ENCODE measurements around the gene SH3BGRL2. TPM values are rescaled to one million over a fixed set of nuclear protein-coding genes. Genes with fewer than 3 reads are reported as not detected.
"Not testable (repeated sequence)": the region's sequence is repeated elsewhere in the genome, so short reads cannot be mapped to it uniquely, and the experiment has no call there.

SH3BGRL2 gene
- total and polyA plus RNA-seq, 5 donors: 5.9 to 8.7 (median 8.4) TPM

DNA sequence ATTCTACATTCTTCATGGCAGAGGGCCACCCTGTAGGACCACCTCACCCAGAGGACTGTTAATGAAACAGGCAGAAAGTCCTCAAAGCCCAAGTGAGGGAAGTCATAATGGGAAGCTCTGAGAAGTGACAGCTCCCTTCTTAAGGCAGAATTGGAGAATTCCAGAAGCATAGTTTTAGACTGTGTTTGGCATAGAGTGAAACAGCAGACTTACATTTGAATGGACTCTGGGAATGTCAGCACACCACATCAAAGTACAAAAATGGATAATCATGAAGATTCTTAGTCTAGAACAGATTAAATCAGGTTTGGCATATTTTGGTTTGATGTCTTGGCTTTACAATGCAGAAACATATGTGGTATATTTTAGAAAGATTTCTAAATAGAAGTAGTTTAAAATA lies 17.9 kb downstream of the SH3BGRL2 start:
- DNase-seq: no peak
- no peak for ATAC-seq
- no peak overlapping the region for H3K27ac ChIP-seq (ENCODE audit: low read length)

DNA sequence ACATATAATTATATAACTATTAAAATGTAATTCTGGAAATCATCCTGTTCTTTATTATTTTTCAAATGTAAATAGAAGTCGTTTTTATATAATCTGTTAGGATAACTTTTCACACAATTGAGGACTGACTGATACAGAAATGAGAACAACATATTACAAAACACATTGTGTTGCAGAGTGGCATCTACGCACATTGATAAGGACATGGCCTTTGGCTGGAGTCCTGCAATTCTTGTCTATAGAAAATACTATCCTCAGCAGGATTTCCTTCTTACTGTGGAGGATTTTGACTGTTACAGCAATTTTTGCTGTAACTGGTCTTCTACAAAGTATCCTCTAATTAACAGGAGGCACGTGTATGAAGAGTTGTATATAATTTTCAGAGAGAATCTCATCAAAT lies 19.8 kb downstream of the SH3BGRL2 start:
- H3K9me3 ChIP-seq (ENCODE audit: control insufficient read depth, low read length): no peaks in the 10 kb centered on the region
- H3K27ac ChIP-seq (ENCODE audit: low read length): no peak overlapping the region
- 37% methylated on average over 3 of the region's 3 CpGs for WGBS
- no peaks in the 10 kb centered on the region for H3K27me3 ChIP-seq (ENCODE audit: control insufficient read depth, insufficient read depth)
- intact Hi-C loops (cut with DNase I): no loop called here
- ATAC-seq: peak; percentile 60 to 74
- no peak overlapping the region for H3K4me3 ChIP-seq (ENCODE audit: low read length)
- H3K4me1 ChIP-seq (ENCODE audit: control insufficient read depth, insufficient read depth, low read length): peaks cover 7% of the 10 kb centered on the region
- no peak for DNase-seq

More for the DNA sequence above, 17.9 kb downstream of the SH3BGRL2 start:
- H3K27me3 ChIP-seq (ENCODE audit: control insufficient read depth, insufficient read depth): no peaks in the 10 kb centered on the region
- H3K4me3 ChIP-seq (ENCODE audit: low read length): no peak overlapping the region
- H3K4me1 ChIP-seq (ENCODE audit: control insufficient read depth, insufficient read depth, low read length): peaks cover 7% of the 10 kb centered on the region
- intact Hi-C loops (cut with DNase I): no loop called here
- H3K9me3 ChIP-seq (ENCODE audit: control insufficient read depth, low read length): no peaks in the 10 kb centered on the region

DNA sequence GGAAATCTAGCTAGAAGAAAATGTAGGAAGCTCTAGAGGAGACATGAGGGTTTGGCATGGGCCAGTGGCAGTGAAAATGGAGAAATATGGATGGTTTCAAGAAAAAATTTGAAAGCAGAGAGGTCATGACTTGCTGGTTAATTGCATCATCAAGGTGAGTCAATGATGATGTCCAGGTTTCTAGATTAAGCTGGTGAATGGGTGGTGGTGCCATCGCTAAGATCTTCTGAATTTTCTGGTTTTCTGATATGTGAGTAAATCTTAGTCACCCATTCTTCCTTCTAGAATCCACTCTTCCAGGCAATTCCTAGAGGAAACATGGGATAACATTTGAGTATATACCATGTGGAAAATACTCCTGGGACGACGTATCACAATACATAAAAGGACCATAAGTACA lies 25.0 kb downstream of the SH3BGRL2 start:
- peaks cover 4% of the 10 kb centered on the region for H3K4me1 ChIP-seq (ENCODE audit: control insufficient read depth, insufficient read depth, low read length)
- ATAC-seq (no peak), DNase-seq (no peak)
- no peak overlapping the region for H3K4me3 ChIP-seq (ENCODE audit: low read length)
- WGBS: 99% methylated on average over 3 of the region's 3 CpGs
- intact Hi-C loops (cut with DNase I): no loop called here
- no peak overlapping the region for H3K27ac ChIP-seq (ENCODE audit: low read length)
- no peaks in the 10 kb centered on the region for H3K9me3 ChIP-seq (ENCODE audit: control insufficient read depth, low read length)
- H3K27me3 ChIP-seq (ENCODE audit: control insufficient read depth, insufficient read depth): no peaks in the 10 kb centered on the region

DNA sequence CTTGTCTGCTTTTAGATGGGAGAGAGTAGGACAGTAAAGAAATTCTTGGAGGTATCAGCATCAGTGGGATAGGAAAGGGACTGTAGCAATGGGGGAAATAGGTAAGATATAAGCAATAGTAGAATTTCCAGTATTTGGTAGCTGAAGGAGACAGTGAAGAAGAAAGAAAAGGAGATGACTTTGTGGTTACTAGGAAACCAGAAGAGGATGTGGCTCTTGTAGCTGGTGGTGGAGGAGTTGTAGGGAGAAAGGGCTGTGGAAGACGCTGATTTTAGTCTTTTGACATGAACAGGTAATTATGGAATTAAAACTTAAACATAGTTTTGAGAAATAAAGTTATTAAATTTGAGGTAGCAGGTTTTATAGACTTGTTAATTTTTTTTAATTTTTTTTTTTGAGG lies 26.1 kb downstream of the SH3BGRL2 start:
- no peak for ATAC-seq
- WGBS: 89% methylated on average over 1 of the region's 1 CpG

DNA sequence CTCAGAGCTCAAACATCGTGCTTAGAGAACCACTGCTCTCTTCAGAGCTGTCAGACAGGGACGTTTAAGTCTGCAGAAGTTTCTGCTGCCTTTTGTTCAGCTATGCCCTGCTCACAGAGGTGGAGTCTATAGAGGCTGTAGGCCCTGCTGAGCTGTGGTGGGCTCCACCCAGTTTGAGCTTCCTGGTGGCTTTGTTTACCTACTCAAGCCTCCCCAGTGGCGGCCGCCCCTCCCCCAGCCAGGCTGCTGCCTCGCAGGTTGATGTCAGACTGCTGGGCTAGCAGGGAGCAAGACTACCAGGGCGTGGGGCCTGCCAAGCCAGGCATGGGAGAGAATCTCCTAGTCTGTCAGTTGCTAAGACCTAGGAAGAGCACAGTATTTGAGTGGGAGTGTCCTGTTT lies 32.5 kb downstream of the SH3BGRL2 start:
- H3K27ac ChIP-seq (ENCODE audit: low read length); H3K9me3 ChIP-seq (ENCODE audit: control insufficient read depth, low read length); intact Hi-C loops (cut with DNase I); H3K27me3 ChIP-seq (ENCODE audit: control insufficient read depth, insufficient read depth); ATAC-seq; H3K4me3 ChIP-seq (ENCODE audit: low read length); H3K4me1 ChIP-seq (ENCODE audit: control insufficient read depth, insufficient read depth, low read length): not testable (repeated sequence)
- peak in 1 of 3 donors; percentile 14 for DNase-seq
- WGBS: 78% methylated on average over 6 of the region's 6 CpGs

More for the DNA sequence above, 26.1 kb downstream of the SH3BGRL2 start:
- no peaks in the 10 kb centered on the region for H3K4me1 ChIP-seq (ENCODE audit: control insufficient read depth, insufficient read depth, low read length)
- no peak overlapping the region for H3K27ac ChIP-seq (ENCODE audit: low read length)
- no peak for DNase-seq
- H3K4me3 ChIP-seq (ENCODE audit: low read length): no peak overlapping the region
- intact Hi-C loops (cut with DNase I): no loop called here
- no peaks in the 10 kb centered on the region for H3K27me3 ChIP-seq (ENCODE audit: control insufficient read depth, insufficient read depth)
- no peaks in the 10 kb centered on the region for H3K9me3 ChIP-seq (ENCODE audit: control insufficient read depth, low read length)

DNA sequence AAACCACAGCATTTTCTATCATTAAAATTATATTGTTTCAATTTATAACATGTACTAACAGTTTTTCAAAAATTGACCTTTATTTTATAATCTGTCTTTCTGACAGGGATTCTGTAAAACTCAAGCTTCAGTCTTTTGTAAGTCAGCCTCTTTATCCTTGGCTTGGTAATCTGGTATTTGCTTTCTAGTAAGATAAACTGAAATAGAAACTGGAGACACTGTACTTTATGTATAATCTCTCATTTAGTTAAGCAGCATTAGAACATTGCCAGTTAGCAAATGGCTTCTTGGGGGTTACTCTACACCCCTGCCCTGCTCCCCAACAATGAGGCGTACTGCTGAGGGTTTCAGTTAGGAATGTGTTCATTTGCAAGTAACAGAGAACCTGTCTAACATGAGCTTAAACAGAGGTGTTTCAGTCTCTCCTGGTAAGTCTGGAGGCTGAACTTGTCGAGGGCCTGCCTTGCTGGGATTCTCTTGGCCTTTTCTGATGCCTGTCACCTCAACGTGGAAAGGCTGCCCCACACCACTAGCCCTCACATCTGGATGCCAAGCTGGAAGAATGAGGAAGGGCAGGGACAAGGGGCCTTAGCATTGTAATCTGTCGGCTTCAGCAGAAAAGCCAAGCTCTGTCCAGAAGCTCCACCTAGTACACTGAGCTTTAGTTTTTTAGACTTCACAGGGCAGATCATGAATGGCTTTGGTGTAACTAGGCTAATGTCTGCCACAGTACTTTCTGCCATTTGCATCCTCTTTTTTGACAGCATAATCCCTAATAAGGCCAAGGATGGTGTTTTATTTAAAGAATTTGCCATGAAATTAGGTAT lies 34.8 kb downstream of the SH3BGRL2 start:
- WGBS: 64% methylated on average over 4 of the region's 4 CpGs
- H3K27me3 ChIP-seq (ENCODE audit: control insufficient read depth, insufficient read depth): no peaks in the 10 kb centered on the region
- H3K27ac ChIP-seq (ENCODE audit: low read length): no peak overlapping the region
- H3K4me1 ChIP-seq (ENCODE audit: control insufficient read depth, insufficient read depth, low read length): no peaks in the 10 kb centered on the region
- no peak for ATAC-seq
- no peak for DNase-seq
- intact Hi-C loops (cut with DNase I): no loop called here
- no peaks in the 10 kb centered on the region for H3K9me3 ChIP-seq (ENCODE audit: control insufficient read depth, low read length)
- no peak overlapping the region for H3K4me3 ChIP-seq (ENCODE audit: low read length)

DNA sequence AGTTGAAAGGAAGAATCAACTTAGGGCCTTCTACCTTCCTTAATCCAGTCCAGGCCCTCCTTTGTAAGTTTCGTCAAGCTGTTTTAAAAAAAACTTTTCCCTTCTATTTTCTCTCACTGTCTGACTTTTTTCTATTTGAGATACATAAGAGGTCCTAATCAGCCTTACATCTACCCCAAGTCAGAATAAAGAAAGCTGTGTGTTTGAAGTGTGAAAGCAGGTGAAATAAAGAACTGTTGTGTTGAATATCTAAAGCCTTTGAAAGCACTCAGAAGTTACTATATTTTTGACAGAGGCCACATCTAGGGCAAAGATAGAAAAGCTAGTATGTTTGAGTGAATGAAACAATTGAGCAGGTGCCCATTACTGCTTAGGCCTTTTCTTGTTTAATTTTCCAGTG lies 35.5 kb downstream of the SH3BGRL2 start:
- 91% methylated on average over 1 of the region's 1 CpG for WGBS
- Histone ChIP-seq H3K27me3 (ENCODE audit: control insufficient read depth, insufficient read depth) (no peaks in the 10 kb centered on the region), H3K27ac (ENCODE audit: low read length) (no peak overlapping the region), H3K4me3 (ENCODE audit: low read length) (no peak overlapping the region), H3K4me1 (ENCODE audit: control insufficient read depth, insufficient read depth, low read length) (no peaks in the 10 kb centered on the region), H3K9me3 (ENCODE audit: control insufficient read depth, low read length) (no peaks in the 10 kb centered on the region)
- DNase-seq: no peak
- ATAC-seq: no peak
- intact Hi-C loops (cut with DNase I): no loop called here

DNA sequence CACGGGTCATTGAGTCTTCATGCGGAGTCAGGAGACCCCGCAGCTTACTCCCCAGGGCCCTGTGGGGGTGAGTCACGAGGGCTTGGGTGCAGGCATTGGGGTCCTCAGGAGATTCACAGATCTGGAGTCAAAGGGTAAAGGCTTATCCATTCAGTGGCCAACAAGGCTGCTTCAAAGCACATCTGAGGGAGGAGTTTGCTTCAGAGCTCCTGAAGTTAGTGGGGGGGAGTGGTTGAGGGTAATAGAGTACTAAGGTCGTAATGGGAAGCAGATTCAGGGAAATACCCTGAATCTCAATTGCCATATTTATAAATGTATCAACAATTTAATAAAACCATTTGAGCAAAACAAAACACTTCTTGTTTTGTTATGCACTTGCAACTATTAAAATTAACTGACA lies 37.3 kb downstream of the SH3BGRL2 start:
- Histone ChIP-seq H3K4me1 (ENCODE audit: control insufficient read depth, insufficient read depth, low read length) (no peaks in the 10 kb centered on the region), H3K27me3 (ENCODE audit: control insufficient read depth, insufficient read depth) (no peaks in the 10 kb centered on the region), H3K27ac (ENCODE audit: low read length) (no peak overlapping the region), H3K9me3 (ENCODE audit: control insufficient read depth, low read length) (no peaks in the 10 kb centered on the region), H3K4me3 (ENCODE audit: low read length) (no peak overlapping the region)
- intact Hi-C loops (cut with DNase I): no loop called here
- no peak for ATAC-seq
- DNase-seq: no peak
- 87% methylated on average over 5 of the region's 5 CpGs for WGBS

DNA sequence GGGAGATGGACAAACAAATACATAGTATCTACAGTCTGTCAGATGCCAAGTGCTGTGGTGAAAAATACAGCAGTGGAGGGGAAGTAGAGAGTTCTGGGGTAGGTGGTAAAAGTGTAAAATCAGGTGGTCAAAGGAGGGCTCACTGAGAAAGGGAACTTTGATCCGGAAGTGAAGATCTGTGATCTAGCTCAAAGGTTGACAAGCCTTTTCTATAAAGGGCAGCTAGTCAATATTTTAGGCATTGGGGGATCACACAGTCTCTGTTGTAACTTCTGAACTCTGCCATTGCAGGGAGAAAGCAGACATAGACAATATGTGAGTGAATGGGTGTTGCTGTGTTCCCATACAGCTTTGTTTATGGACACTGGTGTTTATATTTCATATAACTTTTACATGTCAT lies 38.6 kb downstream of the SH3BGRL2 start:
- Histone ChIP-seq H3K4me3 (ENCODE audit: low read length) (no peak overlapping the region), H3K9me3 (ENCODE audit: control insufficient read depth, low read length) (no peaks in the 10 kb centered on the region), H3K27me3 (ENCODE audit: control insufficient read depth, insufficient read depth) (no peaks in the 10 kb centered on the region), H3K27ac (ENCODE audit: low read length) (no peak overlapping the region), H3K4me1 (ENCODE audit: control insufficient read depth, insufficient read depth, low read length) (peaks cover 2% of the 10 kb centered on the region)
- WGBS: 94% methylated on average over 1 of the region's 1 CpG
- no peak for DNase-seq
- ATAC-seq: no peak
- intact Hi-C loops (cut with DNase I): loop anchor here in 2 of 4 donors (10.0 kb wide), 2 partner anchors 45 to 105 kb away; no protein-coding TSS in a partner anchor

DNA sequence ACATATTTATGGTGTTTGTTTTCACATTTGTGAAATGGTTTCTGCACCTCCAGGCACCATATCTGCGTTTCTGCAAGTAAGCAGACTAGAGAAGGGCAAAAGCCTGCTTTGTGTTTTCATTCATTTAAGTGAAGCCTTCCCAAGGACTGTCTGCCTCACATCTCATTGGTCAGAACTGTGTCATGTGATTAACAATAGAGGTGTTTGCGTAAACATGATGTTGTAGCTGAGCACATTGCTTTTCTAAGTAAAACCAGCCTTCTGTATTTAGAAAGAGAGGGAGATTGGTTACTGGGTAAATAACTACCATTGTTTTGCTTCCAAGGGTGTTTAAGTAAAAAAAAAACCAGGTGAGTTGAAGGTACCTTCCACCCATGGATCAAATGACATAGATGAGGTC lies 39.7 kb downstream of the SH3BGRL2 start:
- DNase-seq: no peak
- 91% methylated on average over 2 of the region's 2 CpGs for WGBS
- no peaks in the 10 kb centered on the region for H3K27me3 ChIP-seq (ENCODE audit: control insufficient read depth, insufficient read depth)
- intact Hi-C loops (cut with DNase I): loop anchor here in 2 of 4 donors (10.0 kb wide), 2 partner anchors 46 to 106 kb away; no protein-coding TSS in a partner anchor
- H3K4me1 ChIP-seq (ENCODE audit: control insufficient read depth, insufficient read depth, low read length): peaks cover 2% of the 10 kb centered on the region
- H3K27ac ChIP-seq (ENCODE audit: low read length): no peak overlapping the region
- no peak overlapping the region for H3K4me3 ChIP-seq (ENCODE audit: low read length)
- ATAC-seq: no peak
- H3K9me3 ChIP-seq (ENCODE audit: control insufficient read depth, low read length): no peaks in the 10 kb centered on the region

DNA sequence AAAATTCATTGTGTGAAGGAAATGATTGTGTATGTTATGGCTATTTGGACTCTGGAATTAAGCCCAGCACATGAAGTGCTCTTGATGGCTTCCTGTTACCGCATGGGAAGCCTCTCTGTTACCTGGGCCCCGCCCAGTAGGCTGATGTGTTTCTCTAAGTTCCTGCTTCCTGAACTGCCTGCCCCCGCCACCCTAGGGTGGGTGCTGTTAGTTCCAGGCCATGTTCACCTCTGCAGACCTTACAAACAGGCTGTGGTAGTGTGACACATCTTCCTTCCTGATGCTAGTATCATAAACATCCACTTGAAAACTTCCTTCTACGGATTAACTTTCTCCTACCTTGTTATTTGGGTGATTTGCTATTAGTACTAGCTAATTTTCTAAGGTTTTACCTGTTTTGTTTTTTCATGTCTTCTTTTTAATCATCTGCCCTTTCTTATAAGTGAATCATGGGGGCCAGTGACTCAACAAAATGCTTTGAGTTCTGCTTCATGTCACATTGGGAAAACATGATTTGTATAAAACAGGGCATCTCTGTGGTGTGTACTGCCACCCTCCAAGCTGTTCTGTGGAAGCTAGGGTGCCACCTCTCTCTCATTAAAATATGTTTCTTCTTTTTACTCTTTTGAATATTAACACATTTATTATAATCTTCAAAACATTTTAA lies 40.6 kb downstream of the SH3BGRL2 start:
- intact Hi-C loops (cut with DNase I): loop anchor here in 2 of 4 donors (10.0 kb wide), 2 partner anchors 47 to 107 kb away; no protein-coding TSS in a partner anchor
- H3K27me3 ChIP-seq (ENCODE audit: control insufficient read depth, insufficient read depth): no peaks in the 10 kb centered on the region
- DNase-seq: peak in 2 of 3 donors; percentile 51 to 54
- no peak overlapping the region for H3K27ac ChIP-seq (ENCODE audit: low read length)
- no peaks in the 10 kb centered on the region for H3K9me3 ChIP-seq (ENCODE audit: control insufficient read depth, low read length)
- H3K4me1 ChIP-seq (ENCODE audit: control insufficient read depth, insufficient read depth, low read length): peaks cover 2% of the 10 kb centered on the region
- ATAC-seq: peak; percentile 74 to 85
- WGBS: 56% methylated on average over 4 of the region's 4 CpGs
- no peak overlapping the region for H3K4me3 ChIP-seq (ENCODE audit: low read length)

Data from right cardiac atrium (tissue), 5 donors.